HG03025 (cell line): ENCODE measurements around the gene TBX18.

Source experiments
- ATAC-seq: cut with Tn5 transposase; IDR thresholded peaks from one replicate; pipeline ENCODE4 v1.9.1; 2021; ENCODE audit warnings: mild to moderate bottlenecking, moderate library complexity; ENCODE audit not compliant: unreplicated experiment, low FRiP score

The TBX18 gene

GRCh38 chr6:84685983-84686584 is 78.3 kb downstream of the TBX18 start:
- ATAC-seq, result no peak

GRCh38 chr6:84681693-84682326 is 82.6 kb downstream of the TBX18 start:
- no peak for ATAC-seq

GRCh38 chr6:84675651-84676050 is 88.7 kb downstream of the TBX18 start:
- no peak for ATAC-seq

- no peak for ATAC-seq
Measured at GRCh38 chr6:84674395-84674794, 90.0 kb downstream of the TBX18 start.

- no peak for ATAC-seq
Measured at GRCh38 chr6:84671183-84671582, 93.2 kb downstream of the TBX18 start.

- ATAC-seq, result no peak
Measured at GRCh38 chr6:84669945-84670344, 94.5 kb downstream of the TBX18 start.

- no peak for ATAC-seq
Measured at GRCh38 chr6:84667252-84668213, 96.9 kb downstream of the TBX18 start.

GRCh38 chr6:84665401-84665800 is 99.0 kb downstream of the TBX18 start:
- ATAC-seq, result no peak

GRCh38 chr6:84663866-84664265 is 100.5 kb downstream of the TBX18 start:
- no peak for ATAC-seq

GRCh38 chr6:84657486-84657885 is 106.9 kb downstream of the TBX18 start:
- no peak for ATAC-seq

GRCh38 chr6:84657025-84657424 is 107.4 kb downstream of the TBX18 start:
- no peak for ATAC-seq

GRCh38 chr6:84653027-84653551 is 111.3 kb downstream of the TBX18 start:
- ATAC-seq, result no peak

- no peak for ATAC-seq
Measured at GRCh38 chr6:84652356-84653026, 111.9 kb downstream of the TBX18 start.

- ATAC-seq, result no peak
Measured at GRCh38 chr6:84651583-84651982, 112.8 kb downstream of the TBX18 start.

GRCh38 chr6:84648444-84648843 is 116.0 kb downstream of the TBX18 start:
- ATAC-seq, result no peak

- no peak for ATAC-seq
Measured at GRCh38 chr6:84645563-84646266, 118.7 kb downstream of the TBX18 start.

- ATAC-seq, result no peak
Measured at GRCh38 chr6:84645000-84645399, 119.4 kb downstream of the TBX18 start.

- no peak for ATAC-seq
Measured at GRCh38 chr6:84643778-84644177, 120.6 kb downstream of the TBX18 start.

- ATAC-seq, result no peak
Measured at GRCh38 chr6:84641076-84641475, 123.3 kb downstream of the TBX18 start.

- ATAC-seq, result no peak
Measured at GRCh38 chr6:84639396-84639795, 125.0 kb downstream of the TBX18 start.
